IPS-18a (cell line): ENCODE data around the gene DUSP16.
"Not testable (repeated sequence)": the region's sequence is repeated elsewhere in the genome, so short reads cannot be mapped to it uniquely, and the experiment has no call there.

Experiments used
- H3K27ac ChIP-seq: one replicate; pipeline ENCODE4 v1.5.1; 2013; ENCODE audit warnings: low read length
- H3K27me3 ChIP-seq: one replicate; pipeline ENCODE4 v1.6.1; 2013; ENCODE audit warnings: mild to moderate bottlenecking, low read length; ENCODE audit not compliant: control insufficient read depth, insufficient read depth
- H3K36me3 ChIP-seq: one replicate; pipeline ENCODE4 v1.6.1; 2013; ENCODE audit warnings: low read depth, low read length; ENCODE audit not compliant: control insufficient read depth
- H3K4me1 ChIP-seq: one replicate; pipeline ENCODE4 v1.6.1; 2013; ENCODE audit warnings: low read depth, low read length; ENCODE audit not compliant: control insufficient read depth
- H3K4me3 ChIP-seq: one replicate; pipeline ENCODE4 v1.5.1; 2013; ENCODE audit warnings: low read length
- H3K9ac ChIP-seq: one replicate; pipeline ENCODE4 v1.6.1; 2013; ENCODE audit warnings: mild to moderate bottlenecking, low read length, moderate library complexity
- H3K9me3 ChIP-seq: one replicate; pipeline ENCODE4 v1.6.1; 2013; ENCODE audit warnings: low read depth, low read length; ENCODE audit not compliant: control insufficient read depth

Gene DUSP16

DNA sequence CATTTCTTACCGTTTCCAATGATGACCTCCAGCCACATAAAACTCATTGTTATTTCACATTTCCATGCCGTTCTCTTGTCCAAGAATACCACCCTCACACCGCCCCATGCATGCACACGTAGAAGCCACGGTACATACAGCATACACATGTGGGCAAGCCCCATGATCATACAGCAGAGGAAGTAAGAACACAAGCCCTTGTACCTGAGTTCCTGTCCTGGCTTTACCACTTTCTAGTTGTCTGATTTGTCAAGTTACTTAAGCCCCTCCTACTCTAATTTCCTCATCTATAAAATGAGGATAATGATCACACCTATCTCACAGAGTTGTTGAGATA lies 59.9 kb downstream of the DUSP16 start:
- H3K4me1 ChIP-seq: peaks cover 31% of the 10 kb centered on the region

DNA sequence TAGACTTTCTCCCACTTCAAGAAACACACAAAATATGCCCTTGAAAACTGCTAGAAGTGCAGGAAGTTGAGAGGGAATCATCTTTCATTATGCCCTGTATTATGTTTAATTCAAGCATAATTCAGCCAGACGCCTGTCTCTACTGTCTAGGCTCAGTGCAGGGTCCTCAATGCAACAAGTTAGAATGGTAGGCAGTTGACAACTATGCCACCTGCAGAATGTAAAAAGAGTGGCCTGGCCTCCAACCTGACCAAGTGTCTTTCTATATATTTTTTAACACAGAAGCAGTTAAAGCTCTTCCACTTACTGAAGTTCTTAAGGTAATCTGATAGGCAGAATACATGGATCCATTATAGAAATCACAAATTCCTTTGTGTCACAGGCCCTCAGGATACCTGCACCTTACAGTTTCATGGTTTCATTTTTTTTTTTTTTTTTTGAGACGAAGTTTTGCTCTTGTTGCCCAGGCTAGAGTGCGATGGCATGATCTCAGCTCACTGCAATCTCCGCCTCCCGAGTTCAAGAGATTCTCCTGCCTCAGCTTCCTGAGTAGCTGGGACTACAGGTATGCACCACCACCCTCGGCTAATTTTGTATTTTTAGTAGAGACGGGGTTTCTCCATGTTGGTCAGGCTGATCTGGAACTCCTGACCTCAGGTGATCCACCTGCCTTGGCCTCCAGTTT lies 60.4 kb downstream of the DUSP16 start:
- not testable (repeated sequence) for H3K27me3 ChIP-seq, H3K9me3 ChIP-seq, H3K36me3 ChIP-seq, H3K27ac ChIP-seq, H3K4me3 ChIP-seq, H3K9ac ChIP-seq
- peaks cover 28% of the 10 kb centered on the region for H3K4me1 ChIP-seq

More for the DNA sequence above, 59.9 kb downstream of the DUSP16 start:
- Histone ChIP-seq H3K27ac (no peak overlapping the region), H3K27me3 (no peaks in the 10 kb centered on the region), H3K9ac (no peak overlapping the region), H3K9me3 (no peaks in the 10 kb centered on the region), H3K36me3 (peaks cover 3% of the 10 kb centered on the region), H3K4me3 (no peak overlapping the region)

DNA sequence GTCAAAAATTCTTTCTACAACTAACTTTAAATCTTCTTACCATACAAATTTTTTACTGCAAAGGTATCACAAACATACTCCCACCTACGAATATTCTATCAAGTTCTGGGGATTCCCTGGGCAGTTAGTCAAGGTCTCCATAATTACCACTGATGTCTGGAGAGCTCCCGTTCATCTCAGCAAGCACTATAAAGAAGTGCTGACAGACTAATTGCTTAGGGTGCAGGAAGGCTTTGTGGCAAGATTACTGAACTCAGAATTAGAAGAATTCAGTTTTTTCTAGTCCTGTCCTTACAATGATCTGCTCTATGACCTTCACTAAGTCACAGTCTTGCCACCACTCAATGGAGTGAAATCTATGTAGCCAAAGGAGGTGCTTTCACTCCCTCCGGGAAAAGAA lies 61.5 kb downstream of the DUSP16 start:
- Histone ChIP-seq H3K9me3 (no peaks in the 10 kb centered on the region), H3K9ac (no peak overlapping the region), H3K27me3 (no peaks in the 10 kb centered on the region), H3K36me3 (peaks cover 3% of the 10 kb centered on the region), H3K4me1 (peaks cover 23% of the 10 kb centered on the region), H3K4me3 (no peak overlapping the region), H3K27ac (no peak overlapping the region)

DNA sequence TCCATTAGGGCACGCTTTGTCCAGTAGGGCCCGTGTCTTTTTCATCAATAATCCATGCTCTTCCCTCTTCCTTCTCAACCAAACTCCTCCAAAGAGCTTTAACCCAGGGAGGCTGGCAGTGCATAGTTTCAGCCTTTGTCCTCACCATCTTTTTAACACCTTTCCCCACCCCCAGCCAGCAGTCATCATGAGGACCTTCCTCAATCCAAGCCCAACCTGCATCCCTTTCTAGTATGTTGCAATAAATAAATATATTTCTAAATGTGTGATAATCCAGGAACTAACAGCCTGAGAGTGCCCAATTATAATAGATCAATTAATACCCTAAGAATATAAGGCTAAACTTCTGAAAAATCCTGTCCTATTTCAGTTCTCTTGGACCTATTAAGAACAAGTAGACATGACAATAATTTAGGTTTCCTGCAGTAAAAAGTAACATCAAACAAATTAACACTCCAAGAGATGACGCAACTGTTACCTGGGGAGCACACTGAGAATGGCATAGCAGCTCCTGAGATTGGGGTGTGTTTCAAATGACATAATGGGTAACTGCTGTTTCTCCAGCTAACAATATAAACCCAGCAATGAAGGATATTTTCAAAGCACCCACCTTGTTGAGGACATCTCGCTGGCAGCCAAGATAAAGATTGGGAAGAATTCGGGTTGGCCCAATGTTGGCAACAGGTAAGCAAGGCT lies 62.6 kb downstream of the DUSP16 start:
- no peak overlapping the region for H3K9ac ChIP-seq
- no peak overlapping the region for H3K27ac ChIP-seq
- H3K4me1 ChIP-seq: peaks cover 14% of the 10 kb centered on the region
- H3K36me3 ChIP-seq: peaks cover 3% of the 10 kb centered on the region
- no peaks in the 10 kb centered on the region for H3K27me3 ChIP-seq
- no peak overlapping the region for H3K4me3 ChIP-seq
- H3K9me3 ChIP-seq: no peaks in the 10 kb centered on the region

DNA sequence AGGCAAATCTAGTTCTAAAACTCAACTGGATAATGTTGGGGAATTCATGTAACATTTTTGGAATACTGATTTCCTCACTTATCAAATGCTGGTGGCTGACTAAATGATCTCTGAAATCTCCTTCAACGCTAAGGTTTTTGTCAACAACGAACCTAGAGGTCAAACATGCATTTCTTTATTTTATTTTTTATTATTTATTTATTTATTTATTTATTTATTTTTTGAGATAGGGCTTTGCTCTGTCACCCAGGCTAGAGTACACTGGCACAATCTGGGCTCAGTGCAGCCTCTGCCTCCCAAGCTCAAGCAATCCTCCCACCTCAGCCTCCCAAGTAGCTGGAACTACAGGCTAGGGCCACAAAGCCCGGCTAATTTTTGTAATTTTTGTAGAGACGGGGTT lies 64.5 kb downstream of the DUSP16 start:
- H3K4me1 ChIP-seq: peaks cover 14% of the 10 kb centered on the region
- H3K27ac ChIP-seq: no peak overlapping the region
- no peaks in the 10 kb centered on the region for H3K27me3 ChIP-seq
- H3K9ac ChIP-seq: no peak overlapping the region
- no peaks in the 10 kb centered on the region for H3K9me3 ChIP-seq
- H3K36me3 ChIP-seq: peaks cover 3% of the 10 kb centered on the region
- no peak overlapping the region for H3K4me3 ChIP-seq

DNA sequence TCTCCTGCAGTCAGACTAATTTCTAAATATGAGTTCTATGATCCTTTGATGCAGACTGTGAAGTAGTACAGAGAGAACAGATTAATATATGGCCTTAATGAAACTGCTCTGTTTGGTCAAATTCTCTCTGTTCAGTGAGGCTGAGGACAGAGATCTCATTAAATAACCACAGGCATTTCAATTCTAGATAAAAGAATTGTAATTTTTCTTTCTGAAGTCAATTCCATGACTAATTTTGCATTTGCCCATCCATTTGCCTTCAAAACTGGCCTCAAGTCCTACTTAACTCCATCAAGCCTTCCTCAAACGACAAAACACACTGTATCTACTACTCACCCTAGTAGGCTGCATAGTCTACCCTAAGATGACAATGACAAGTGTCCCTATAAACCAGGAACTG lies 67.1 kb downstream of the DUSP16 start:
- H3K9me3 ChIP-seq: no peaks in the 10 kb centered on the region
- H3K27ac ChIP-seq: no peak overlapping the region
- no peak overlapping the region for H3K4me3 ChIP-seq
- H3K4me1 ChIP-seq: peaks cover 11% of the 10 kb centered on the region
- H3K36me3 ChIP-seq: peaks cover 6% of the 10 kb centered on the region
- H3K9ac ChIP-seq: no peak overlapping the region
- no peaks in the 10 kb centered on the region for H3K27me3 ChIP-seq

DNA sequence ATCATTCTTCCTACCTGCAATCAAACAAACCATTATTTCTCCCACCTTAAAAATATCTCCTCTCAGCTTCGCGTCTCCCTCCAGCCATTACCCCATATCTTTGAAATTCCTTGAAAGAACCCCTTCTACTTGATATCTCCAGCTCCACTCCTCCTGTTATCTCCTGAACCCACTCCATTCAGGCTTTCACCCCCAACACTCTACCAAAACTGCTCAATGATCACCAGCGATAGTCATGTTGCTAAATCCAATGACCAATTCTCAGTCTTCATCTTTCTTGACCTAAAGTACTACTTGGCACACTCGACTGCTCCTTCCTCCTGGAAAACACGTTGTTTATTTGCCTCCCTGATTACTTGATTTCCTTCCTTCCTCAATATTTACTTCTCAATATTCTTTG lies 70.1 kb downstream of the DUSP16 start:
- Histone ChIP-seq H3K36me3 (peaks cover 8% of the 10 kb centered on the region), H3K9ac (no peak overlapping the region), H3K27me3 (no peaks in the 10 kb centered on the region), H3K27ac (no peak overlapping the region), H3K4me1 (peaks cover 7% of the 10 kb centered on the region), H3K4me3 (no peak overlapping the region), H3K9me3 (no peaks in the 10 kb centered on the region)

DNA sequence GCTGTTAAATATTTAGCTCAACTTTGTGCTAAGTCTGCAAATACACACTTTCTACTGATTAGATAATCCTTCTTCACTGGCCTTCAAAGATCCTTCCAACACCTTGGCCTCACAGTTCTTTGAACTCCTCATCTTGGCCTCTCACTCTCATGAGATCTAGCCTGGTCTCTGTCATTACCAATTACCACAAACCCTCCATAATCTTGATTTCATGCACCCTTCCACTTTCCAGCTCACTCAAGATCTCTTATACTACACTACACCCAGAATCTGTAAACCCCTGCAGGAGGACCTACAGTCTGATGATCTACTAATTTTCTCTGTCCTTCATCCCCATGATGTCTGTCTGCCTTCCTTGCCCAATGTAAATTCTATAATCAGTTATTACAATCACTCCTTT lies 71.1 kb downstream of the DUSP16 start:
- H3K9me3 ChIP-seq: no peaks in the 10 kb centered on the region
- peaks cover 6% of the 10 kb centered on the region for H3K4me1 ChIP-seq
- H3K36me3 ChIP-seq: peaks cover 14% of the 10 kb centered on the region
- H3K4me3 ChIP-seq: no peak overlapping the region
- no peak overlapping the region for H3K9ac ChIP-seq
- H3K27ac ChIP-seq: no peak overlapping the region
- no peaks in the 10 kb centered on the region for H3K27me3 ChIP-seq

DNA sequence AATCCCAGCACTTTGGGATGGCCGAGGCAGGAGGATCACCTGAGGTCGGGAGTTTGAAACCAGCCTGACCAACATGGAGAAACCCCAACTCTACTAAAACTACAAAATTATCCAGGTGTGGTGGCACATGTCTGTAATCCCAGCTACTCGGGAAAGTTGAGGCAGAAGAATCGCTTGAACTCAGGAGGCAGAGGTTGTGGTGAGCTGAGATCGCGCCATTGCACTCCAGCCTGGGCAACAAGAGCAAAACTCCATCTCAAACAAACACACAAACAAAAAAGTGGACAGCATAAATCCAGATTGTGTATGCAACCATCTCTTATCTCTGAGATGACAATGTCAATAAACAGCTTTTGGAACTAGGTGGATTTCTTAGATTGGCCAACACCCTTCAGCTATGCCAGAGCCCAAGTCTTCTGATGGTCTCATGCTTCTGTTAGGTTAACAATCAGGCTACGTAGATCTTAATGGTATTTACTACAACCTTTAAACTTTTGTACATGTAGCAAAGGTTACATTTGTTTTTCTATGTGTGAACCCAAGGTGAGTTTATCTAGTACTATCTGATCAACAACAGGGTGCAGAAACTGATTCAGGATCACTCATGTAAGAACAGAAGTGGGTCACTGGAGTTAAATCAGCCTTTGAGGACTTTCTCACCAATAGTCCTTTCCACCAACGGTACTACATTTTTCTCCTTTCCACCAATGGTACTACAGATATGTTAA lies 73.7 kb downstream of the DUSP16 start:
- no peak overlapping the region for H3K9ac ChIP-seq
- peaks cover 23% of the 10 kb centered on the region for H3K36me3 ChIP-seq
- no peak overlapping the region for H3K27ac ChIP-seq

DNA sequence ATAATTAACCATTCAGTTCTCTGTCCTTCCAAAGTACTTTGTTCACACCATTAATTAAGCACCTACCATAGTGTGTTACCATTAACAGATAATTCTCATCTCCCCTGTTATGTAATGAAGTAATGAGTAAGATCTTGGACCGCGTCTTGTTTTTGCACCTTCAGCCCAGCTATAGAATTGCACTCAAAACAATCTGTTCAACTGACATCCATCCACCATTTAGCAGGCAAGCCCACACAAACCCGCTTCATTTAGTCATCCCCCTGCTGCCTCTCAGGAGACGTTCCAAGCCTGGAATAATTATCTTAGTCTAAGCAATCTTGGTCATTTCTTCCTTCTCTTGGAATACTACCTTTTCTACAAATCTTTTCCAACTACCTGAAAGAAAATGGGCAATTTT lies 74.4 kb downstream of the DUSP16 start:
- Histone ChIP-seq H3K36me3 (peaks cover 23% of the 10 kb centered on the region), H3K27ac (no peak overlapping the region), H3K4me1 (no peaks in the 10 kb centered on the region), H3K27me3 (no peaks in the 10 kb centered on the region), H3K9me3 (no peaks in the 10 kb centered on the region), H3K4me3 (no peak overlapping the region), H3K9ac (no peak overlapping the region)

More for the DNA sequence above, 73.7 kb downstream of the DUSP16 start:
- H3K4me3 ChIP-seq: no peak overlapping the region
- no peaks in the 10 kb centered on the region for H3K9me3 ChIP-seq
- no peaks in the 10 kb centered on the region for H3K4me1 ChIP-seq
- no peaks in the 10 kb centered on the region for H3K27me3 ChIP-seq

DNA sequence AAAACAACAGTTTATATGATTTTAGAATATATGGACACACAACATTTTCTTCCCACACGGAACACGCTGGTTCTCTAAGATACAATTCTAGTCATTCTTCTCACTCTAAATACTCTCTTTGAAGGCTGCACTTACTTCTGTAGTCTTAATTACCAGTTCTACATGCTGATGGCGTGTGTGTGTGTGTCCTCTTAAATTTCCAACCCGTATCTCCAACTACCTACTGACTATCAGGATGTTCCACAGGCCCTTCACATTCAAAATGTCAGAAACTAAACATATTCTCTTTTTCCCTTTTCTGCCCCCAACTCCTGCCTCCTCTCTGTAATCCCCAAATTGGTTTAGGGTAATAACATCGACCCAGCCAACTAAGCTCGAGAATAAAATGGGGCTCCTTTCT lies 75.2 kb downstream of the DUSP16 start:
- no peaks in the 10 kb centered on the region for H3K9me3 ChIP-seq
- H3K36me3 ChIP-seq: peaks cover 28% of the 10 kb centered on the region
- no peaks in the 10 kb centered on the region for H3K4me1 ChIP-seq
- H3K4me3 ChIP-seq: no peak overlapping the region
- no peaks in the 10 kb centered on the region for H3K27me3 ChIP-seq
- no peak overlapping the region for H3K27ac ChIP-seq
- no peak overlapping the region for H3K9ac ChIP-seq
